Fibroblast of skin of abdomen (primary cell): ENCODE data around the gene SLC46A1. TPM values are rescaled to one million over a fixed set of nuclear protein-coding genes. Genes with fewer than 3 reads are reported as not detected.
A peak's percentile ranks its signal among the peaks of the same experiment; 100 is the strongest.
"Not testable (repeated sequence)": the region's sequence is repeated elsewhere in the genome, so short reads cannot be mapped to it uniquely, and the experiment has no call there.

ENCODE experiments used
- DNase-seq: peaks from one replicate; pipeline ENCODE4 v3.0.0-alpha.2; 2013
- polyA plus RNA-seq, 2 experiments: library from polyadenylated mRNA; unstranded; fragments of 120-200 nt; gene quantifications; one replicate each; pipeline ENCODE4 v1.2.1, GENCODE V29; 2013; ENCODE audit not compliant: insufficient read length in 2 of 2

SLC46A1 gene
- 3.5 TPM for polyA plus RNA-seq (2013, experiment 1 of 2; ENCODE audit: insufficient read length)
- 2.2 TPM for polyA plus RNA-seq (2013, experiment 2 of 2; ENCODE audit: insufficient read length)

DNA sequence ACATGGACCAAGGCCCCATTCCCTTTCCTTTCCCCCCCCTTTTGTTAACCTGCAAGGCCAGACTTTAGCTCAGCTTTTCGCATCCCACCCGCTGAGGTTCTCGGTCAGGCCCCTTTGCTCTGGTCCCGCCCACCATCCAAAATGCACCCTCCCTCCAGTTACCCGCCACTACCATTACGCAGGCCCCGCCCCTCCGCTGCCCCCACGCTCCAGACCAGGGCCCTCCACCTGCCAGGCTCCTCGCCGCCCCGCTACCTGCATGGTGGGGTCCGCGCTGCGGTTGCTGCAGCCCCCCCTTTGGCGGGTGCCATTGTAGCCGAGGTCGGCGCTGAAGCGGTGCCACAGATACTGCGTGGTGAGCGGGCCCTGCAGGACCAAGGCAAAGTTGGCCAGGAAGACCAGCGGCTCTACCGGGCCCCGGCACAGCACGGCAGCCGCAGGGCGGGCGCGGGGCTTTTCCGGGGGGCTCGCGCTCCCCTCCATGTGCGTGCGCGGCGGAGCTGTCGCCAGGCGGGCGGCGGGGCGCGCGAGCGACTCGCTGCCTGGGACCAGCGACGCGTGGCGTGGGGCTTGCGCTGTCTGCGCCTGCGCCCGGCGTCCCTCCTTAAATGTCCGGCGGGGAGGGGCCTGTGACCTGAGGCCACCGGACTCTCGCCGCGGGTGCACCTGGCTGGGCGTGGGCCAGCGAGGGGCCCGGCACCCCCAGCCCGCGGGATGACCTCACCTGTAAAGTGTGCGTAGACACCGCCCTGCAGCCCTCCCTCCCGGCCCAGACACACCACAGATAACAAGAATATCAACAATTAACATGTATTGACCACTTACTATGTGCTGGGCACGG is at the start of gene SLC46A1:
Gene SLC46A1 (minus strand): TSS at position 581 of the 841 bp plus-strand sequence. CDS start 98 bp downstream, at position 483.
- DNase-seq = no peak

GRCh38 chr17:28449859-28450258 is 43.8 kb upstream of the SLC46A1 start:
- DNase-seq = no peak

GRCh38 chr17:28447396-28447760 is 41.4 kb upstream of the SLC46A1 start:
- no peak for DNase-seq

GRCh38 chr17:28446716-28447395 is 40.8 kb upstream of the SLC46A1 start:
- DNase-seq = no peak

GRCh38 chr17:28443901-28444638 is 38.1 kb upstream of the SLC46A1 start:
- no peak for DNase-seq

- not testable (repeated sequence) for DNase-seq
Observed at GRCh38 chr17:28434326-28434725, 28.3 kb upstream of the SLC46A1 start.

DNA sequence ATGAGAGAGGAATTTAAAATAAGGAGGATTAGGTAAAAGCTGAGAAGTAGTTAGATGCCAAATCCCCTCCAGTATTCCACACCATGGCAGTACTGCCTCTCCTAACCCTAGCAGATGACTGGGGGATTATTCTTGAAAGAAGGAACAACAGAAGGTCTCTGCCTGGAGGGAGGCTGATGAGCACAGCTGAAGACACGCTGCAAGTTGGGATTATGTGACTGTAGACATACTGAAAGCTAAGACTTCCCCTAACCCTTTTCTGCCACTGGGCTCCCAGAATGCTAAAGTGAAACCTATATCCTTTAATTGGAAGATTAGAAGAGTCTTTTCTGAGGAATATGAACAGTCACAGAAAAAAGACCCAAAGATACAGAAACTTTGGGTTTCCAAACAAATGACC is 27.7 kb upstream of the SLC46A1 start:
- no peak for DNase-seq

- DNase-seq = not testable (repeated sequence)
Observed at GRCh38 chr17:28427982-28428381, 22.0 kb upstream of the SLC46A1 start.

GRCh38 chr17:28427371-28427770 is 21.4 kb upstream of the SLC46A1 start:
- DNase-seq = no peak

GRCh38 chr17:28426081-28426519 is 20.1 kb upstream of the SLC46A1 start:
- no peak for DNase-seq

DNA sequence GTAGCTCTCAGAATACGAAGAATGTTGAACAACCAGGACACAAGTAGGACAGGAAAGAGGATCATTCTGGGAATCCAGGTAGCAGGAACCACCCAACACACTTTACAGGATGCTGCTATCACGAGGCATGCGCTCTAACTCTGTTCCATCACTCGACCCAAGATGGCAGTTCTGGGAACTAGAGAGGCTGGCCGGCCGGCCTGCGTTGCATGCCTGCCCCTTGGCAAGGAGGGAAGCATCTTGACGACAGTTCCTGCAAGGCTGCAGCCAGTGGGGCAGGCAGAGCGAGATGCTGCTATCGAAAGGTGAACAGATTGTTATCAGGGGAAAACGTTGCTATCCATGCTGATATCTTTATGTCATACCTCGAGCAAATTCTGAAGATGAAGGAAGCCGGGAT is 19.2 kb upstream of the SLC46A1 start:
- DNase-seq = no peak

DNA sequence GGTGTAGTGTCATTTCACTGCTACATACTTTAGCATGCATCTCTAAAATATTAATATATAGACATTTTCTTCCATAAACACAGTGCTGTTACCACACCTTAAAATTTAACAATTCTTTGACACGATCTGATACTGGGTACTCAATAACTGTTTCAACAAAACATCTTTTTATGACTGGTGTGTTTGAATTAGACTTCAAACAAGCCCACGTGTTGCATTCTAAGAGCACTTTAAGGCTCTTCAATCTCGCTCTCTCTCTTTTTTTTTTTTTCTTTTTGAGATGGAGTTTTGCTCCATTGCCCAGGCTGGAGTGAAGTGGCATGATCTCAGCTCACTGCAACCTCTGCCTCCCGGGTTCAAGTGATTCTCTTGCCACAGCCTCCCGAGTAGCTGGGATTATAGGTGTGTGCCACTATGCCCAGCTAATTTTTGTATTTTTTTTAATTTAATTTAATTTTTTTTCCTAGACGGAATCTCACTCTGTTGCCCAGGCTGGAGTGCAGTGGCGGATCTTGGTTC is 15.8 kb upstream of the SLC46A1 start:
- DNase-seq = no peak

GRCh38 chr17:28416703-28417311 is 10.8 kb upstream of the SLC46A1 start:
- peak; percentile 43 for DNase-seq

DNA sequence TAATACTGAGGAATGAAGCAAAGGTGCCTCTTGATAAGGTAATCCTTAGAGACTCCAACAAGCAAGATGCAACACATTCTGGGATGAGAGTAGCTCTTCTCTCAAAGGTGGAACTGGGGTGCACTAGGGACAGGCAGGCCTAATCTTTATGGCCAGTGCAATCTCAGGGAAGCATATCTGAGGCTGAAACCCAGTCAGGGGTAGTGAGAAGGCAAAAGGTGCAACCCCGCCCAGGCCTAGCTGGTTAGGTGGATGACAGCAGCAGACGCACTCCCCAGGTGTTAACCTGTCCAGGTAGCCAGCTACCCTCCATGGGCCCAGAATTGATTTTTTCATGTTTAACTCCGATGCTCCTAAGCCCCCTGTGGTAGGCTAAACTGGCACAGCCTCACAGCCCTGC is 9.9 kb upstream of the SLC46A1 start:
- no peak for DNase-seq

DNA sequence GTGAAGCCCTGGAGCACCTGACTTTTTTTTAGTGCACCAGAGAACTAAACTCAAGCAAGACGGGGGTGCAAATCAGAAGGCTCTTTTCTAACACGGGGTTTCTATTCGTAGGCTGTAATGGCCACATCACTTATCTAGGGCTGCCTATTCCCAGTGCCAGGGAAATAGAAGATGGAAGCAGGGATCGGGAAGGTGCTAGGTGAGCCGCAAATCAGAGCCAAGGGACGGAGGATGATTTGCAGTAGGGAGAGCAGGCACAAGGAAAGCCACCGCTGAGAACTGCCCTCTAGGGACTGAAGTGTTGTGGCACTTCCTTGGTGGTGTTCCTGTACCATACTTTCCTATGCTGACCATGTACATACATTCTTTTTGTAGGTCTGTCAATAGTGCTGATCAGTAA is 7.8 kb upstream of the SLC46A1 start:
- DNase-seq = no peak

- DNase-seq = no peak
Observed at GRCh38 chr17:28412099-28412498, 6.1 kb upstream of the SLC46A1 start.

GRCh38 chr17:28407974-28408306 is 1.9 kb upstream of the SLC46A1 start:
- DNase-seq = no peak

DNA sequence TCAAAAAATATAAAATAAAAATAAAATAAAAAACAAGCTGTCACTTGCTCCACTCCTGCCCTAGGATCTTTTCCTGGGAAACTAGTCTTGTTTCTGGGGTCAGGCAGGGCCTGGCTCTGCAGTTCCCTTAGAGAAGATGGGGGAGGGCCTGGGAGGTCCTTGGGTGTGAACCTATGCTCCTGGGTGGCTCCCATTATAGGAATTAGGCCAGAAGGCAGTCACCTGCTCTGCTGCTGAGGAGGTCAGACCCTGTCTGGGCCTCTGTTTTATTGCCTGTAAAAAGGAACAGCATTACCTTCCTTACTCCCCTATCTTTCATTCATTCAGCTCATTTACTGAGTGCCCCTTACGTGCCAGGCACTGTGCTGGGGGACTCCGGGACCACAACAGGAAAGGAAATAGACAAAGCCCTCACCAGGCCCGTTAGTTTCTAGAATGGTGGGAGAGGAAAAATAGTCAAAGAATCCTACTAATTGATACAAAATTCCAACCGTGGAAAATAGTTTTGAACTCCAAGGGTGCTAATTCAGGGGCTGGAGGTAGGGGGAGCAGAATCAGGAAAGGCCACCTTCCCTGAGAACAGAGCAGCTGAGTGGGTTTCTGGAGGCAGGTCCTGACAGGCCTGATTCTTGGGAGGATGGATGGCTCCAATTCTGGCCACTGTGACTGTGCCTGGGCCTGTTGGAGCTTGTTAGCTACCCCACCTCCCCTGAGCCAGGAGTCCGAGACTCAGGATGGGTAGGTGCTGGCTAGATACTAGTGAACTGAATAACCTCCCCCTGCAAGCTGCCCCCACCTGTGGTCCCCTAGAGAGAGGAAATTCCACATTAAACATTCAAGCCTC is 1.3 kb upstream of the SLC46A1 start:
- DNase-seq = no peak

DNA sequence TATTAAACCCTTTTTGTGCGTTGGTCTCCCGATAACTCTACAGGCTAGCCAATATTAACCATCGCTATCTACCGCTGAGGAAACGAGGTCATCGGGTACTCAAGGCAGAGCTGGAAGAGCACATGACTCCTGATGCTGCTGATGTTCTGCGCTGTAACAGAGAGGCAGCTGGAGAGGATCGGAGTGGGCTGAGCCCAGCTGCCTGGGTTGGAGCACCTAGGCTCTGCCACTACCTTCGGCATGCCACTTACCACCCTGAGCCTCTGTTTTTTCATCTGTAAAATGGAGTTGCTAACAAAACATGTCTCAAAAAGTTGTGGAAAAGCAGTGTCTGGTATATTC is 432 bp upstream of the SLC46A1 start:
- no peak for DNase-seq

DNA sequence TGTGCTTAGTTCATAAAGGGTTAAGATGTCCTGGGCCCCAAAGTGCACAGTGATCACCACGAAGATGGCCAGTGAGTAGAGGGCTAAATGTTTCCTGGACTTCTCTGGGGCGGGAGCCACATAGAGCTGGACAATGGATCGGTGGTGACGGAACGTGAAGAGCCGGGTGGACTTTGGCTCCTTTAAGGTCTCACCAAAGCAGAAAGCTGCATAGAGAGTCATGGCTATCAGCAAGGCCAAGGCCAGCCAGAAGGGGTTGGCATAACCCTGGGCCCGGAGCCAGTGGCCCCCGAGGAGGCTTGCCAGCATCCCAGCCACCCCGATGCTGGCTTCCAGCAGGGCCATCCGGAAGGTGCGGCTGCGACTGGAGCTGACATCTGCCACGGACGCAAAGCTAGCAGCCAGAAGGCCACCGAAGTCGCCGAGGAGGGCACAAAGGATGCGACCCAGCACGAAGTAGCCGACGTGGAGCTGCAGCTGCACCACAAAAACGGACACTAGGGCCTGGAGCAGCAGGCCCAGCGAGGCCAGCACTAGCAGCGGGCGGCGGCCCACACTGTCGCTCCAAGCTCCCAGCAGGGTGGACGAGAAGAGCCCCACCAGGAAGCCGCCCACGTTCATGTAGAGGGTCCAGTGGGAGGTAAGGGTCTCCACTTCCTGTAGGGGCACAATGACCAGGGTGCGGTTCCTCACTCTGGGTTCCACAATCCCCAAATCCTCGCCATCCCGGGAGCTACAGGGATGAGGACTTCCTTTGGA is 1.0 kb downstream of the SLC46A1 start:
- no peak for DNase-seq

DNA sequence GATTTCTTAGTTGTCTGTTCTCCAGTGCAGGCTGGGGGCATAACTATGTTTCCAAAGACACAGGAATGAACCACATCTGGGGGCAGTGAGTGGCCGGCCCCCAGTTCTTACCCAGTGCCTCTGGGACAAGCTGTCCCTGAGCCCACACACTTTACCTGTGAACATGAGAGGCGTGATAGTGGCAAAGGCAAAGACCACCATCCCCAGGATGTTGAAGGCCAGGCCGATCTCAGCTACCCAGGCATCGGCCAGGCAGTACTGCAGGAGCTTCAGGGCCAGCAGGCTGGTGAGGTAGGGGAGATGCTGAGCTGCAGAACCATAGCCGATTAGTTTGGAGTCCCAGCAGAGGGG is 1.6 kb downstream of the SLC46A1 start:
- no peak for DNase-seq
